Activated CD8-positive, alpha-beta memory T cell treated with anti-CD3 and anti-CD28 coated beads for 48 hours (primary cell): ENCODE data around the gene LCAT.
"Not testable (repeated sequence)": the region's sequence is repeated elsewhere in the genome, so short reads cannot be mapped to it uniquely, and the experiment has no call there.

ENCODE experiments used
- DNase-seq, 3 experiments: peaks; one replicate each; pipeline ENCODE4 v3.0.0-alpha.2; 2020; ENCODE audit warnings: low read depth in 2 of 3, low spot score in 2 of 3

The LCAT gene, protein sequence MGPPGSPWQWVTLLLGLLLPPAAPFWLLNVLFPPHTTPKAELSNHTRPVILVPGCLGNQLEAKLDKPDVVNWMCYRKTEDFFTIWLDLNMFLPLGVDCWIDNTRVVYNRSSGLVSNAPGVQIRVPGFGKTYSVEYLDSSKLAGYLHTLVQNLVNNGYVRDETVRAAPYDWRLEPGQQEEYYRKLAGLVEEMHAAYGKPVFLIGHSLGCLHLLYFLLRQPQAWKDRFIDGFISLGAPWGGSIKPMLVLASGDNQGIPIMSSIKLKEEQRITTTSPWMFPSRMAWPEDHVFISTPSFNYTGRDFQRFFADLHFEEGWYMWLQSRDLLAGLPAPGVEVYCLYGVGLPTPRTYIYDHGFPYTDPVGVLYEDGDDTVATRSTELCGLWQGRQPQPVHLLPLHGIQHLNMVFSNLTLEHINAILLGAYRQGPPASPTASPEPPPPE

DNA sequence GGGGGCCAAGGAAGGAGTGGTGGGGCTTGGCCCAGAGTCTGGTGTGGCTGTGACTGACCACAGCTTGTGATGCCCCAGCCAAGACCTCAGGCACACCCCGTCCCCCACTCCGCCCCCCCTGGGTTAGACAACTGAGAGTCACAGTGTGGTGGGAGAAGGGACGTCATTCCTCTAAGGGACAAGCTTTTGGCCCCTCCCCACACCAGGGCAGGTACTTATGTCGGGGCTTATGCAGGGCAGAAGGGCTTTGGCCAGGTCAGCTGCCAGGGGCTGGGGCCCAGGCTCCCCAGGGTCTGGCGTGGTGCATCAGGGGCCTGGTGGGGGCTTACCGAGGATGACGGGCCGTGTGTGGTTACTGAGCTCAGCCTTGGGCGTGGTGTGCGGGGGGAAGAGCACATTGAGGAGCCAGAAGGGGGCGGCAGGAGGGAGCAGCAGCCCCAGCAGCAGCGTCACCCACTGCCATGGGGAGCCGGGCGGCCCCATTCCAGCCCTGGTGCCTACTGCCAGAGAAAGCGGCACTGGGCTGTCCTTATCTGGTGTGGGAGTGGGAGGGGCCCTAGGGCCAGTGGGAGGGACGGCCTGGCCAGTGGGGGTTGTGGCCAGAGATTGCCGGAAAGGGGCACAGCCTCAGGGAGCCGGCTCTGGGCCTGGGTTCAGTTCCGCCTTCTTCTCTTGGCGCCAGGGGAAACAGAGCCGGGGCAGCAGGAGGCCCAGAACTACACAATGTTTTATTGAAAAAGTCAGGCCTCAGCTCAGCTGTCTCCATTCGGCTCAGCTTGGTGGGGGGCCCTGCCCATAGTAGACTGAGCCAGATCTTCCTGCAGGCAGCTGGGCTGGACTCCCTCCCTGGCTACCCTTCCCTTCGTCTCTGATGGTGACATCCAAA lies at the start of gene LCAT:
TSS of gene LCAT (minus strand) at position 502 of the 886 bp plus-strand sequence. CDS start at position 483, 19 bp downstream.
- no peak for DNase-seq

DNA sequence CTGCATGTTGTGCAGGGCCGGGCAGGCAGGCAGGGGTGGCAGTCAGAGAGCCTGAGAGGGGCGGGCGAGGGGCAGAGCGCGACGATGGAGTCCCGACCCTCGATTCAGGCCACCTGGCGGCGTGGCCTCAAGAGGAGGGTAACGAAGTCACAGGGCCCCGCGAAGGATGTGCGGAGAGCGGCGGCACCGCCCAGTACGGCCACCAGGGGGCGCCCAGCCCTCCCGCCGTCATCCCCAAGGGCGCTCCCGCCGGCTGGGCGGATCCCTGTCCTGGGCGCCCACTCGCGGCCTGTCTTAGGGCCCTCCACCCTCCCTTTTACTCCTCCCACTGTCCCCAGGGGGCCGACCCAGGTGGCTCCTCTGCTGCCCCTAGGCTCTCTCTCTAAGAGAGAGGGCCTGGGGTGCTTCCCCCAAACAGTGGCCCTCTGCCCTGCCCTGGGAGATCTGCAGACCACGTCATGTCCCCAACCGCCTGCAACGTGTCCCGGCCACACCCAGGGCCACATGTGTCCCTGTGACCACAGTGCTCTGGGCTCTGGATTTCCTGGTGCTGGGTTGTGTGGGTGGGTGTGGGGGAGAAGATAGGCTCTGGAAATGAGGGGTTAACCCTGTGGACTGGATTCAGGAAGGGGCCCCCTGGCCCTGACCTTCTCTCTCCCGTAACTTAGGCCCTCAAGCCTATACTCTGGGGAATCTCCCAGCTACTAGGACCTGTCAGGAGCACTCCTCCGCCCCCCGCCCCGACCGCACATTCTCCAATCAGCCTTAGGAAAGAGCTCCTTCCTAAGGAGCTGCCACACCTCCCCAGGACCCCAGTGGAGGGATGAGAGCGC lies 49.5 kb upstream of the LCAT start:
- DNase-seq = peak; percentile 76 to 81 (median 79)

DNA sequence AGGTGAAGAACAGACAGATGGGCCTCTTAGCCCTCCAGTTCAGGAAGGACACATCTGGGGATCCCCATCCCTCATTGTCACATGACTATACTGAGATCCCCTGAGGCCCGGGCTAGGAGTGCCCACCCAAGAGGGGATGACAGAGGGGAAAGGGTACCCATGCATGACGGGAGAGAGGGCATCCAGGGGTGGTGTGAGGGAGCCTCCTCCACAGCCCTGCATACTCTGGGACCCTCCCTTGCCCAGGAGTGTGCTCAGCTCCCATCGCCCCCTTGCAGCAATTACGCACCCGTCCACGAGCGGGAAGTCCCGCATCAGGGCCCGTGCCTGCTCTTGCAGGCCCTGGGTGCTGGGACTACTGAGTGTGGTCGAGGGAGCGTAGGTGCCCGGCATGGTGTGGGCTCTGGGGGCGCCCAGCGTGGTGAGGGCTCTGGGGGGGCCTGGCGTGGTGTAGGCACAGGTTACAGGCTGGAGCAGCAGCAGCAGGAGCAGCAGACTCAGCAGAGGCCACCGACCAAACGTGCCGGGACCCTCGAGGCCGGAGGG lies 48.8 kb upstream of the LCAT start:
- DNase-seq = no peak

DNA sequence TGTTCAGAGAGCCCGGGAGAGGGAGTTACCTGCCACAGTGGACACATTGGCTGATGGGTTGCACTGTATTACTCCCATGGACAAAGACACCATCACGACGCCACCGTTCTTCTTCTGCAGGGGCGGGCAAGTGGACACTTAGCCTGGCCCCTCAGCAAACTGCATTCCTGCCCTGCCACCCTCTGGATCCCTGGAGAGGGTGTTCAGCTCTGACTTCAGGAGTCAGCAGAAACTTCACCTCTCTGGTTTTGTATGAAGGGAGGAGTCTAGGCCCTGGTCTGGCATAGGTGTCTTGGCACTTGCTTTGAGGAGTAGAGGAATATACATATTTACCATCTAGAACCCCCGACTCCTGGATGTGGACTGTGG lies 46.1 kb upstream of the LCAT start:
- DNase-seq = no peak

DNA sequence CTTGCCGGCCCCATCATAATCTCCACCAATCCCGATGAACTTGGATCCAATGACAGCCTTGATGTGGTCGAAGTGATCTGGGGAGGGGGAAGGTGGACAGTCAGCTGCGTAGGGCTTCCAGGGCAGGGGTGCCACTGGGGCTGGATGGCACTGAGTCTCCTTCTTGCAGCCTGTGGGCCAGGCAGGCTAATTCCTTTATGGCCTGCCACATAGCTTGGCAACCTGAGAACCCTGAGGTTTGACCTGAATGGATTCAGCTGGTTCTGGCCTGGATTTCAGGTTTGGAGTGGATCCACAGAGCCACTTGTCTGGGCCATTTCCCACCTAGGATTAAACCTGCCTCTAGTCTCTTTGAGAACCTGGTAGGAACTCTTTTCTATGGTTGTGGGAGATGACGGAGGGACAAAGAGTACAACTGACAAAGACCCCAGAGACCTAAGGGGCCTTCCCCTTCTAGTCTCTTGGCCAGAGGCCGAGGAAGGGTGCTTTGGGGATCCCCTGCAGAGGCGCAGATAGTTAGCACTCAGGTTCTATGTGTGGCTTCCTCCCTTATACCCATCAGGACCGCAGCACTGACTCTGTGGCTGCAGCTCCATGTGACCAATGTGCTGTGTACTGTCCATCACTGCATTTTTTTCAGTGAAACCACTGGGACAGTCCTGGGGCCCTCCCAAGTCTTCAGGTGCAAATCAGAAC lies 45.5 kb upstream of the LCAT start:
- no peak for DNase-seq

DNA sequence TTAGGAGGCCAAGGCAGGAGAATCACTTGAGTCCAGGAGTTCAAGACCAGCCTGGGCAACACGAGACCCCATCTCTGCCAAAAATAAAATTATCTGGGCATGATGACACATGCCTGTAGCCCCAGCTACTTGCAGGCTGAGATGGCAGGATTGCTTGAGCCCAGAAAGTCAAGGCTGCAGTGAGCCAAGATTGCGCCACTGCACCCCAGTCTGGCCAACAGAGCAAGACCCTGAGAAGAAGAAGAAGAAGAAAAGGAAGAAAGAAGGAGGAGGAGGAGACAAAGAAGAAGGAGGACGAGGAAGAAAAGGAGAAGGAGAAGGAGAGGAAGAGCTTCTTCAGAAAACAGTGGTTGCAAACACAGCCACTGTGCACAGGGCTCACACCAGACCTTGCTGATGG lies 44.8 kb upstream of the LCAT start:
- DNase-seq = no peak

DNA sequence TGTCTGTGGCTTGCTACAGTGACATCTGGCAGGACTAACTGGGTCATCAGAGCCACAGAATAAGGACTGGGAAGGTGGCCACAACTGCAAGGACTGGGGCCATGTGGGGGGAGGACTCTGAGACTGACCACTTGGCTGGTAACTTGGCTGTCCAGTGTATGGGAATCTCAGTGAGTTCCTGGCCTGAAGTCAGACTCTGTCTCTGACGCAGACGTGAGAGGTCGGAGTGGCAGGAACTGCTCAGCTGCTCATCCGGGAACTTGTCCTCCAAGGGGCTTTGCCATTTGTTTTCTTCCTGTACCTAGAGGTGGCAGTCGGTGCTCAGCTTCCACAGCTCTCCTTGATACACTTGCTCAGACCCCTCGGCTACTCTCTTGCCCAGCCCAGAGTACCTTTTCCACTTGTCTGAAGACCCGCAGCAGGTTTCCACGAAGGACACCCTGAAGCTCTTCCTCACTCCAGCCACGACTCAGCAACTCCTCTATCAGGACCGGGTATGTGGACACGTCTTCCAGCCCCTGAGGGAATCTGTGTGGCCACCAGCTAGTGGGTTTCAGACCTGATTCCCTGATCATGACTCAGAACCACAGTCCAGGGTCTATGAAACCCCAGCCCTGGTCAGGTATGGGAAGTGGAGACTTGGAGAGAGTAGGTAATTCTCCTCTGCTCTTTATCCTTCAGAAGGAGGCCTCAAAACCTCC lies 43.7 kb upstream of the LCAT start:
- no peak for DNase-seq

DNA sequence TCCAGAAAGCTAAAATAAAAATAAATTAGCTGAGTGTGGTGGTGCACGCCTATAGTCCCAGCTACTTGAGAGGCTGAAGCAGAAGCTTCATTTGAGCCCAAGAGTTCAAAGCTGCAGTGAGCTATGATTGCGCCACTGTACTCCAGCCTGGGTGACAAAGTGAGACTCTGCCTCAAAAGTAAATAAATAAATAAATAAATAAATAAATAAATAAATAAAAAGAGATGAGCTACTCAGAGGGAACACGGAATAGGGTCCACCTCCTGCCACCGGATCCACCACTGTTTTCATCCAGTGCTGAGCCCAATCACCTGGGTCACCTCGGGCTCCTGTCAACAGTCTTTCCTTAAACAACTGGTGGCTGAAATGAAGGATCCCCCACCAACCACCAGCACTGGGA lies 43.0 kb upstream of the LCAT start:
- DNase-seq = no peak

DNA sequence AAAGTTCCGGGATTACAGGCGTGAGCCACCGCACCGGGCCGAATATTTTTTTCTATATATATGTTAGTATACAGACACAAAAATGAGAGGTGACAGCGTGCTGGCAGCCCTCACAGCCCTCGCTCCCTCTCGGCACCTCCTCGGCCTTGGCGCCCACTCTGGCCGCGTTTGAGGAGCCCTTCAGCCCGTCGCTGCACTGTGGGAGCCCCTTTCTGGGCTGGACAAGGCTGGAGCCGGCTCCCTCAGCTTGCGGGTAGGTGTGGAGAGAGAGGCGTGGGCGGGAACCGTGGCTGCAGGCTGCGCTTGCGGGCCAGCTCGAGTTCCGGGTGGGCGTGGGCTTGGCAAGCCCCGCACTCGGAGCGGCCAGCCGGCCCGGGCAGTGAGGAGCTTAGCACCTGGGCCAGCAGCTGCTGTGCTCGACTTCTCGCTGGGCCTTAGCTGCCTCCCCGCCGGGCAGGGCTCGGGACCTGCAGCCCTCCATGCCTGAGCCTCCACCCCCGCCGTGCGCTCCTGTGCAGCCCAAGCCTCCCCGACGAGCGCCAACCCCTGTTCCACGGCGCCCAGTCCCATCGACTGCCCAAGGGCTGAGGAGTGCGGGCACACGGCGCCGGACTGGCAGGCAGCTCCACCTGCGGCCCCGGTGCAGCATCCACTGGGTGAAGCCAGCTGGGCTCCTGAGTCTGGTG lies 38.2 kb upstream of the LCAT start:
- DNase-seq = no peak

DNA sequence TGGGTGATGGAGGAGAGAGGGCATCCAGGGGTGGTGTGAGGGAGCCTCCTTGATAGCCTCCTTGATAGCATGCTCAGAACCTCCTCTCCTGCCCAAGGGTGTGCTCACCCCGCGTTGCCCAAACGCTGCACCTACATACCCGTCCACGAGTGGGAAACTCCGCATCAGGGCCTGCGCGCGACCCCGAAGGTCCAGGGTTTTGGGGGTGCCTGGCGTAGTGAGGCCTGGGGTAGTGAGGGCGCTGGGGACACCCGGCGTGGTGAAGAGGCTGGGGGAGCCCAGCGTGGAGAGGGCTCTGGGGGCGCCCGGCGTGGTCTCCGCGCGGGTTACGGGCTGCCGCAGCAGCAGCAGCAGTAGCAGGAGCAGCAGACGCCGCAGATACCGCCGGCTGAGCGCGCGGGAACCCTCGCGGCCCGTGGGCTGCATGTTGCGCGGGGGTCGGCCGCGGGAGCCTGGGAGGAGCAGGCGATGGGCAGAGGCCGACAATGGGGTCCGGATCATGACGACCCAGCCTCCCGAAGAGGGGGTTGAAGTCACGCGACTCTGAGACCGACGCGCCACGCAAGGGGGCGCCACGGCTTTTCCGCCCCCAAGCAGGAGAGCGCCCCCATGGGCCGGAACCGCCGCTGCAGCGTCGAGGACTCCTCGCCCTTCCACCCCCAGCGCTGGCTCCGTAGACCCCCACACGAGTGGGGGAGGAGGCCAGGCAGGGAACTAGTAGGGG lies 36.2 kb upstream of the LCAT start, which contains the start of gene DPEP3:
TSS of gene DPEP3 (minus strand) at position 545 of the 724 bp plus-strand sequence. CDS start at position 426, 119 bp downstream.
- DNase-seq = no peak

DNA sequence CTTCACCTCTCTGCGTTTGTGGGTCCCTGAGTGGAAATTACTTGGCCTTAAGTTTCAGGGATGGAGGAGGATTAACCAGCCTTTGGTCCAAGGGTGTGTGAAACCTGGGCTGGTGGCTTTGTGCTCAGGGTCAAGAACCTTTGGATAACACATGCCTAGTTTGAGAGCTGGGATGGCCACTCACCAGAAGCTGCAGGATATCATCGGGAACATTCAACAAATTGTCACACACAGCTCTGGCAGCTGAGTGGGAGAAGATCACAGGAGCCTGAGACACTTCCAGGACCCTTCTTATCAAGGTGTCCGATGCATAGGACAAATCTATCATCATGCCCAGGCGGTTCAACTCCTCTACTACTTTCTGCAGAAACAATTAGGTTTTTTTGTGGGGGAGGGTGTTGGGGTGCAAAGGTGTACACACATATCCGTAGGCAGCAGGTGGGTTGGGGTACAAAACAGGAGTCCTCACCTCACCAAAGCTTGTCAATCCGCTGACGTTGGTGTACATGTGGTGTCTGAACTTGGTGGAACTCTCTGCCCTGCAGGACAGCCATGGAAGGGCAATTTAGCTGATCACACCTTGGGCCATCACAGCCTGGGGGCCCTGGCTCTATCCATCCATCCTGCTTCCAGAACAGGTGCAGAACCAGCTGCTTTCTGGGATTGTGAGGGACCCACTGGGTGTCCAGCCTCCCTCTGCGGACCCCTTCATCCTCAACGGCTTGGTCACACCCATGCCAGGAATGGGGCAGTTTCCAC lies 33.7 kb upstream of the LCAT start:
- DNase-seq = no peak

DNA sequence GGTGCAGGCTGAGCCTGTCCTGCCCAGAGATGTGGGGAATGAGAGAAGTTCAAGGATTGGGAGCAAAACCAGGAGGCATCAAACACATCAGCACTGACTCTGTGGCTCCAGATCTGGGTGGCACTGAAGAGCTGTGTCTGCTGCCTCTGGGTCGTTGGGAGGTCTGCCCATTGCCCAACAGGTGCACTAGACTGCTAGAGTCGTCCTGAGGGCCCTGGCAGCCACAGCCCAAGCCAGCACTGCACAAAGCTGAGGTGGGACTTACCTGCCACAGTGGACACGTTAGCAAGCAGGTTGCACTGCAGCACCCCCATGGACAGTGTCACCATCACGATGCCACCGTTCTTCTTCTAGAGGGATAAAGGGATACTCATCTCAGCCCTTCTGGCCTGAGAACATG lies 33.1 kb upstream of the LCAT start:
- no peak for DNase-seq

DNA sequence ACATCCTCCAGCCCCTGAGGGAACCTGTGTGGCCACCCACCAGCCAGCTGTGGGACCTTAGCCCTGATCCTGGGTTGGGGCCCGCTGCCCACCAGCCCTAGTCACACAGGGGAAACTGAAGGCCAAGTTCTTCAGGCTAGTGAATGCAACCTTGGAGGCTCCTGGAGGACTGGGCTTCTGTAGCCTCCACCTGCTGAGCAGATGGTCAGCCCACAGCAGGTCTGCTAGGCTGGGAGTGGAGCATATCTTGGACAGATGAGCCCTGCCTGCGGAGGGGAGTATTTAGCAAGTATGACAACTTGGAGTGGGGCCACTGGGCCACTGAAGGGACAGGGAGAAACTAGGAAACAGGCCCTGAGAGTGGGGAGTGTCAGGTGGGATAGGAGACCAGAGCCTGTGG lies 32.3 kb upstream of the LCAT start:
- no peak for DNase-seq

DNA sequence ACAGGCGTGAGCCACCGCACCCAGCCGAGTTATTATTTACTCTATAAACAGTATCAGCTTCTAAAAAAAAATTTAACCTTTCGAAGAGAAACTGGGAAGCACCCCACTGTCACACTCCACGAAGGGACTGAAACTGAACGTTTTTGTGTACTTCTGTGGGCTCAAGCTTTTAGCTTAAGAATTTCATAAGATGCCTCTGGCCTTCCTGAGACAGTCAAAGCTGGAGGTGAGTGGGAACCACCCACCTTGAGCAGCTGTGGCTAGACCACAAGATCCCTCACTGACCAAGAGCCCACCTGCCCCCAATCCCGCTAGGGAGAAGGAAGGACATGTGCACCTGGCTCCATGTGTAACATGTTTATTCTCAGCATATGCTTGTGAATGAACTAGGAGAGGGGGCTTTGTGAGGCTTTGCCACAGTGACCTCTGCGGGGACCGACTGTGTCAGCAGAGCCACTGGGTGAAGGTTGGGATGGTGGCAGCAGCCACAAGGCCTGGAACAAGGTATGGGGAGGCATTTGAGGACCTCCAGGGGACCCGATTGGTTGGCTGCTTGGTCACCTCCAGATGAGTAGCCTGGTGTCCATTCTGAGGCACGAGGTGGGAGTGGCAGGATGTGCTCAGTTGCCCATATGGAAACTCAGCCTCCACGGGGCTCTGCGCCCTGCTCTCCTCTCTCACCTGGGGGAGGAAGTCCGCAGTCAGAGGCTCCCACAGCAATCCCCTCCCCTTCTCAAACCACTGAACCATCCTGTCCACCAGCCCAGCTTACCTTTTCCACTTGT lies 31.6 kb upstream of the LCAT start:
- no peak for DNase-seq

DNA sequence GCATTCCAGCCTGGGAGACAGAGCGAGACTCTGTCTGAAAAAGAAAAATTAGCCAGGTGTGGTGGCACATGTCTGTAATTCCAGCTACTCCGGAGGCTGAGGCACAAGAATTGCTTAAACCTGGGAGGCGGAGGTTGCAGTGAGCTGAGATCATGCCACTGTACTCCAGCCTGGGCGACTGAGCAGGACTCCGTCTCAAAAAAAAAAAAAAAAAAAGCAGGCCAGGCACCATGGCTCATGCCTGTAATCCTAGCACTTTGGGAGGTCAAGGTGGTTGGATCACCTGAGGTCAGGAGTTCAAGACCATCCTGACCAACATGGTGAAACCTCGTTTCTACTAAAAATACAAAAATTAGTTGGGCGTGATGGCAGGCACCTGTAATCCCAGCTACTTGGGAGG lies 28.4 kb upstream of the LCAT start:
- DNase-seq = not testable (repeated sequence)

DNA sequence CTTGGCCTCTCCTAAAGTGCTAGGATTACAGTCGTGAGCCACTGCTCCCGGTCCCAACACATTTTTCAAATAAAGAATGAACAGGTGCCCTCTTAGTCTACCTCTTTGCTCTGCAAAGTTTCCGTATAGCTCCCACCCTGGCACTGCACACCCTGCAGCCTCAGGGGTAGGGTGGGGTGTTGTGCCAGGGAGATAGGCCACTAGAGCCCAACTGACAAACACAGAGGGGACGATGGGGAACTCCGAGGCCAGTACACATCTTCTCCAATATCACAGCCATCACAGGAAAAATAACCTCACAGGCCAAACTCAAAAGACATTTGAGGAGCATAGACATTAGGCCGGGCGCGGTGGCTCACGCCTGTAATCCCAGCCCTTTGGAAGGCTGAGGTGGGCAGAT lies 27.2 kb upstream of the LCAT start:
- no peak for DNase-seq
